ENCODE measurements around the gene SLC35E3.

Gene SLC35E3

GRCh38 chr12:68769941-68770340, 24.0 kb downstream of the SLC35E3 start:
- Histone ChIP-seq H3K4me2 (ENCODE audit: low read depth, low read length) (no peak overlapping the region), H3K4me3 (ENCODE audit: low read length) (no peak overlapping the region), H3K4me1 (ENCODE audit: low read length) (peaks cover 20% of the 10 kb centered on the region), H3K27ac (ENCODE audit: low read length) (no peak overlapping the region), H3K36me3 (replicated peaks; ENCODE audit: insufficient read depth, low read length) (no peaks in the 10 kb centered on the region), H4K20me1 (ENCODE audit: insufficient read depth, low read length) (no peaks in the 10 kb centered on the region), H3K9ac (ENCODE audit: low read length) (no peak overlapping the region), H2AFZ (ENCODE audit: low read length) (no peak overlapping the region), H3K79me2 (ENCODE audit: low read length) (no peaks in the 10 kb centered on the region), H3K9me2 (replicated peaks; ENCODE audit: insufficient read depth, low read length) (no peaks in the 10 kb centered on the region), H3K27me3 (replicated peaks; ENCODE audit: insufficient read depth, low read length) (no peaks in the 10 kb centered on the region), H3F3A (ENCODE audit: insufficient read depth, low read length) (peaks cover 24% of the 10 kb centered on the region), H3K9me3 (replicated peaks; ENCODE audit: insufficient read depth, low read length) (no peaks in the 10 kb centered on the region)
- TF ChIP-seq EZH2phosphoT487 (IDR thresholded peaks at IDR 0.05; ENCODE audit: low read length) (no peak), EZH2 (optimal IDR thresholded peaks at IDR 0.05; ENCODE audit: low read depth, low read length) (no peak)
- TF ChIP-seq, protein P1, sequence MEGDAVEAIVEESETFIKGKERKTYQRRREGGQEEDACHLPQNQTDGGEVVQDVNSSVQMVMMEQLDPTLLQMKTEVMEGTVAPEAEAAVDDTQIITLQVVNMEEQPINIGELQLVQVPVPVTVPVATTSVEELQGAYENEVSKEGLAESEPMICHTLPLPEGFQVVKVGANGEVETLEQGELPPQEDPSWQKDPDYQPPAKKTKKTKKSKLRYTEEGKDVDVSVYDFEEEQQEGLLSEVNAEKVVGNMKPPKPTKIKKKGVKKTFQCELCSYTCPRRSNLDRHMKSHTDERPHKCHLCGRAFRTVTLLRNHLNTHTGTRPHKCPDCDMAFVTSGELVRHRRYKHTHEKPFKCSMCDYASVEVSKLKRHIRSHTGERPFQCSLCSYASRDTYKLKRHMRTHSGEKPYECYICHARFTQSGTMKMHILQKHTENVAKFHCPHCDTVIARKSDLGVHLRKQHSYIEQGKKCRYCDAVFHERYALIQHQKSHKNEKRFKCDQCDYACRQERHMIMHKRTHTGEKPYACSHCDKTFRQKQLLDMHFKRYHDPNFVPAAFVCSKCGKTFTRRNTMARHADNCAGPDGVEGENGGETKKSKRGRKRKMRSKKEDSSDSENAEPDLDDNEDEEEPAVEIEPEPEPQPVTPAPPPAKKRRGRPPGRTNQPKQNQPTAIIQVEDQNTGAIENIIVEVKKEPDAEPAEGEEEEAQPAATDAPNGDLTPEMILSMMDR (IDR thresholded peaks at IDR 0.05; ENCODE audit: low read length), result no peak
- DNase-seq, result no peak

GRCh38 chr12:68771223-68771925, 25.4 kb downstream of the SLC35E3 start:
- Histone ChIP-seq H2AFZ (ENCODE audit: low read length) (no peak overlapping the region), H3K36me3 (replicated peaks; ENCODE audit: insufficient read depth, low read length) (no peaks in the 10 kb centered on the region), H3K4me3 (ENCODE audit: low read length) (no peak overlapping the region), H3K27me3 (replicated peaks; ENCODE audit: insufficient read depth, low read length) (no peaks in the 10 kb centered on the region), H3K79me2 (ENCODE audit: low read length) (no peaks in the 10 kb centered on the region), H3K9ac (ENCODE audit: low read length) (no peak overlapping the region), H4K20me1 (ENCODE audit: insufficient read depth, low read length) (no peaks in the 10 kb centered on the region), H3K9me3 (replicated peaks; ENCODE audit: insufficient read depth, low read length) (no peaks in the 10 kb centered on the region), H3K9me2 (replicated peaks; ENCODE audit: insufficient read depth, low read length) (no peaks in the 10 kb centered on the region), H3K4me2 (ENCODE audit: low read depth, low read length) (no peak overlapping the region), H3F3A (ENCODE audit: insufficient read depth, low read length) (peaks cover 24% of the 10 kb centered on the region), H3K27ac (ENCODE audit: low read length) (no peak overlapping the region), H3K4me1 (ENCODE audit: low read length) (peaks cover 20% of the 10 kb centered on the region)
- DNase-seq, result no peak
- TF ChIP-seq, protein P1 (IDR thresholded peaks at IDR 0.05; ENCODE audit: low read length), result no peak
- TF ChIP-seq EZH2 (optimal IDR thresholded peaks at IDR 0.05; ENCODE audit: low read depth, low read length) (no peak), EZH2phosphoT487 (IDR thresholded peaks at IDR 0.05; ENCODE audit: low read length) (no peak)

DNA sequence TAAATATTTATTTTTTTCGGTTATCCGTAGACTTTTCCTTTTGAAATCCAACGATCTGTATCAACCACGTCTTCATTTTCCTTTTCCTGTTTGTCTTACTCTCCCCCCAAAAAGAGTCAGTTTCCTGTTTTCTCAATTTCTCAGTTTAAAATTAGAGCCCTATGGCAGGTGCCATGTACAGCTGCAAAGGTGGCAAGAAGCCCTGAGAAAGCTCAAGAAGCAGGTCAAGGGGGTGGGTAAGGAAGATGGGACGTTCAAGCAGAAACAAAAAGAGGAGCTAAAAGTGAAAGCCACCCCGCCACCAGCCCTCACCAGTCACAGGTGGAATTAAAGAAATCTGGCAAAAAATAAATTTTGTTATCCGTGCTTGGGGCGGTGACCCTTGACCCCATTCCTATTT, 26.7 kb downstream of the SLC35E3 start:
- DNase-seq, result peak; percentile 89
- TF ChIP-seq, protein P1 (IDR thresholded peaks at IDR 0.05; ENCODE audit: low read length), result no peak
- no peak for TF ChIP-seq EZH2phosphoT487 (IDR thresholded peaks at IDR 0.05; ENCODE audit: low read length)
- no peak for TF ChIP-seq EZH2 (optimal IDR thresholded peaks at IDR 0.05; ENCODE audit: low read depth, low read length)
- H3K4me2 ChIP-seq (ENCODE audit: low read depth, low read length), result peak overlapping the region; percentile 67

More for the DNA sequence above, 26.7 kb downstream of the SLC35E3 start:
- Histone ChIP-seq H3K27me3 (replicated peaks; ENCODE audit: insufficient read depth, low read length) (no peaks in the 10 kb centered on the region), H2AFZ (ENCODE audit: low read length) (no peak overlapping the region), H3K27ac (ENCODE audit: low read length) (peak overlapping the region; percentile 63; the same call in 1 of the 2 replicates), H3K4me3 (ENCODE audit: low read length) (peak overlapping the region; percentile 34), H3K9me3 (replicated peaks; ENCODE audit: insufficient read depth, low read length) (no peaks in the 10 kb centered on the region), H3K79me2 (ENCODE audit: low read length) (no peaks in the 10 kb centered on the region), H3K36me3 (replicated peaks; ENCODE audit: insufficient read depth, low read length) (no peaks in the 10 kb centered on the region), H3K4me1 (ENCODE audit: low read length) (peaks cover 20% of the 10 kb centered on the region), H4K20me1 (ENCODE audit: insufficient read depth, low read length) (no peaks in the 10 kb centered on the region), H3K9me2 (replicated peaks; ENCODE audit: insufficient read depth, low read length) (no peaks in the 10 kb centered on the region), H3F3A (ENCODE audit: insufficient read depth, low read length) (peaks cover 24% of the 10 kb centered on the region), H3K9ac (ENCODE audit: low read length) (no peak overlapping the region)

All from MM.1S (cell line).